Motor neuron (in vitro differentiated cells): ENCODE measurements around the gene HDAC9. TPM values are rescaled to one million over a fixed set of nuclear protein-coding genes. Genes with fewer than 3 reads are reported as not detected.
"Not testable (repeated sequence)": the region's sequence is repeated elsewhere in the genome, so short reads cannot be mapped to it uniquely, and the experiment has no call there.

Experiments
- ATAC-seq, 8 experiments: fragments of 200-7000 bp; cut with Tn5 transposase; replicated peaks in 6 of 8; 2 replicates each; pipeline ENCODE4 v1.8.0; 2021; ENCODE audit warnings: mild to moderate bottlenecking in 8 of 8, moderate library complexity in 8 of 8
- H3K27ac ChIP-seq, 2 donors: fragments of 250-450 bp; sonication (Bioruptor Pico); 2 replicates each; pipeline ENCODE4 v1.9.0; 2021; ENCODE audit warnings: antibody characterized with exemption in 2 of 2, mild to moderate bottlenecking in 2 of 2, moderate library complexity in 1 of 2
- H3K4me1 ChIP-seq, 2 donors: fragments of 250-450 bp; sonication (Bioruptor Pico); replicated peaks in 1 of 2; 2 replicates each; pipeline ENCODE4 v1.6.1; 2021; ENCODE audit warnings: antibody characterized with exemption in 2 of 2, mild to moderate bottlenecking in 2 of 2, moderate library complexity in 1 of 2
- H3K4me3 ChIP-seq, 5 donors: fragments of 250-450 bp; sonication (Bioruptor Pico); 2 replicates each; pipeline ENCODE4 v1.9.0; 2021; ENCODE audit warnings: antibody characterized with exemption in 5 of 5, mild to moderate bottlenecking in 5 of 5, moderate library complexity in 4 of 5
- WGBS, 10 experiments: fragments of 450-650 bp; shearing (Covaris generic); methylation state at CpG; one replicate each; pipeline ENCODE4 v1.0.0; 2022; 5-methylcytosine and 5-hydroxymethylcytosine counted together
- in situ Hi-C, 9 experiments: fragments of 400-800 bp; cut with MboI; loops; one replicate each; pipeline ENCODE4 v1.15.0; 2021; ENCODE audit warnings: low sequenced_read_pairs in 9 of 9, low pct_unique_long_range_greater_than_20kb in 2 of 9; ENCODE audit not compliant: unreplicated experiment in 9 of 9
- total RNA-seq, 8 experiments: library from RNA; unstranded; fragments of 300-600 nt; gene quantifications; 2 replicates each; pipeline versions ENCODE4 v1.2.3 to v1.2.4, GENCODE V29; 2022

The HDAC9 gene
- total RNA-seq, 8 experiments from 2014 or later = 5.8 to 44.2 (median 22.7) TPM

DNA sequence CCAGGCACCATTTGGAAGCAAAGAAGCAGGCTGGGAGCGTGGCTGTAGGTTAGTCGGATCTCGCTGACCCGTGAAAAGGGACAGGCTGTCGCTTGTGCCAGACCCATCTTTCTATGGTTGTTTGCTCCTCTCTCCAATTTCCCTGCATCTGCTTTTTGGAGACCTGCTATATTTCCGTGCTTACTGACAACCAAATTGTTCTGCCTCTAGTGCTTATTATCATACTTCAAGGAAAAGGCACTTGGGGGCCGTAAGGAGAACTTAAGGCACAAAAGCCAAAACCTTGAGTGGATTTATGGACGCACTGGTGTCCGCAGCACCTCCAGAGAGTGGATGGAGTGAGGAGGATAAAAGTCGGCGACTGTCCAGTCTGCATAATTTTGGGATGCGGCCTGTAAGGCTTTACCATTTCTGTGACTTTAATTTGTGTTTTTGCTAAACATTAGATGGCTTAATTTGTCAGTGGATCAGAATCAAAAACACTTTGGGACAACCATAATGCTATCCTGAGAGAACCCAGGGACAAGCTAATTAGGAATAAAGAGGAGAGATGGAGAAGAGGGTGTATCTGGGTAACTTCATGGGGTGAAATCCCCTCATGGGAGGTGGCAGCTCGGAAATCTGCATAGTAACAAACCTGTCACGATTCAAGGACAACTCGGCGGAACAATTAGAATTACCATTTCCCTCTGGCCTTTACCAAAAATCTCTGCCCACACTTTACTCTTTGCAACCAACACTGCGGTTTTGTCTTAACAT lies 206.7 kb downstream of the HDAC9 start:
- WGBS, 10 experiments = 78 to 94% (median 84%) methylated on average over 2 to 17 of the region's 17 CpGs
- peaks cover 0 to 11% of the 10 kb centered on the region in 2 donors for H3K4me1 ChIP-seq
- H3K4me3 ChIP-seq = no peak overlapping the region
- no peak for ATAC-seq
- in situ Hi-C loops = no loop called here
- H3K27ac ChIP-seq = no peak overlapping the region

DNA sequence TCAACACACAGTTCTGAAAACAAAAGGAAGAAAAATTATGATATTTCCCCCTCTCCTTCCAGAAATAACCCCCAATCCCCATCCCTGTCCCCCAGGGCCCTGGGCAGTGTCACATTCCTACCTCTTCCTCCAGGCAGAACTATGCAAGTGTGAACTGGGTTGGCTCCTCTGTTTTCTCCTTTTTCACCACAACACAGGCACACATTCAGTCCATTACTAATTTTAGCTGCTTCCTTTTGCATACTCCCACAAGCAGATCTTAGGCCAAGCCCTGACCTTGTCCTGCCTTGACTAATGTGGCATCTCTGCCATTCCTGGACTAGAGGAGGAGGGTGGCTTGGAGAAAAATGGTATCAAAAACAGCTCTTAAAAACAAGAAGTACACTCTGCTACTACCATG lies 208.1 kb downstream of the HDAC9 start:
- Histone ChIP-seq H3K4me1 (peaks cover under 1 to 7% of the 10 kb centered on the region in 2 donors), H3K27ac (no peak overlapping the region), H3K4me3 (no peak overlapping the region)
- in situ Hi-C loops = no loop called here
- ATAC-seq = peak in 3 of 8 experiments; percentile 60 to 94 (median 93)

DNA sequence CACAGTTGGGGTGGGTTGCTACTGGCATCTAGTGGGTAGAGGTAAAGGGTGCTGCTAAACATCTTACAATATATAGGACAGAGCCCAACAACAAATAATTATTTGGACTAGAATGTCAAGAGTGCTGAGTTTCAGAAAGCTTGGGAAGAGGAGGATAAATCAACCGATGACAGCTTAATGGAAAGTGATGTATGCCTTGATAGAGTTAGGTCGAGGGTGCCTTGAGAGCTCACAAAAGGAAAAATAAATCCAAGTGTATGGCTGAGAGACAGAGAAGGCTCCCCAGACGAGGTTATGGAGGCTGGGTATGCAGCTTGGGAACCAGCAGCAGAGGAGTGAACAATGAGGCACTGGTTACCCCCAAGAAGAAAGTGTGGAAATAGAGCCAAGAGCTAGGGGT lies 211.1 kb downstream of the HDAC9 start:
- WGBS, 10 experiments = 17 to 100% (median 58%) methylated on average over 1 to 3 of the region's 3 CpGs; no CpG with 5 or more reads in 1 of the 10 experiments

DNA sequence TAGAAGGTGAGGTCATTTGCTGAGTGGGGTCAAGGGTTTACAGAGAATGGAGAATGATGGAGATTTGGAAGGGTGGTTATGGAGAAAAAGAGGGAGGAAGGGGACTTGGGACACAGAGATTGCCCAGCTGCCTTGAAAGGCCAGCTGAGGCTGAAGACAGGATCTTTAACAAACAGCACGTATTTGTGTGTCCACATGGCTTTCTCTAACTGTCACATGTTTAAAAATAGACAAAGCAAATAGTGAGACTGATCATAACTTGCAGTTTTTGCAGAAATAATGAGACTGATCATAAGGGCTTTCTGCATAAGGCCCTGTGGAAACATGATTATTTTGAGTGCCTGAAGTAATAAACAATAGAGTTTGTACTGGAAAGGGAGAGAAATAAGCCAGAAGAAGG lies 212.7 kb downstream of the HDAC9 start:
- Histone ChIP-seq H3K4me1 (peaks cover 0 to 8% of the 10 kb centered on the region in 2 donors), H3K27ac (no peak overlapping the region), H3K4me3 (no peak overlapping the region)
- in situ Hi-C loops = no loop called here
- no peak for ATAC-seq
- 60 to 100% (median 94%) methylated on average over 1 of the region's 1 CpG; no CpG with 5 or more reads in 2 of the 10 experiments for WGBS, 10 experiments

More for the DNA sequence above, 211.1 kb downstream of the HDAC9 start:
- H3K27ac ChIP-seq = no peak overlapping the region
- H3K4me3 ChIP-seq = no peak overlapping the region
- H3K4me1 ChIP-seq = peaks cover 0 to 8% of the 10 kb centered on the region in 2 donors
- peak in 5 of 8 experiments; percentile 48 to 90 (median 57) for ATAC-seq
- in situ Hi-C loops = no loop called here

DNA sequence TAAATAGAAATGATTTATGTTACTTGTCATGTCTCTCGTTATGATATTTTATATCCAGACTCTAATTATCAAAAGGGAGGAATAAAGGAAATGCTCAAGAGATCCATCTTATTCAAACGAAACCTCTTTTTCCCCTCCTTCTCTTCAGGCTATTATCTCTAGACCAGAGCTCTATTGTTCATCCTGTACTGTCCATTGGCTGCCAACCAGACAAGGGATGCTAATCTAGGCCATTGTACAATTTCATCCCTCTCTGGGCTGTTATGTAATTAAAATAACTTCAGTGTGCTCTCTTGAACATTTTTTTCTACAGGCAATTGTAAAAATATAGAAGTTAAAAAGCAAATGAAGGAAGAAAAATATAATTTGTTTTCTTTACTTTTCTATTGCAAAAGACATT lies 220.4 kb downstream of the HDAC9 start:
- no peak overlapping the region for H3K27ac ChIP-seq
- no peak overlapping the region for H3K4me3 ChIP-seq
- no peak for ATAC-seq
- peaks cover 0 to under 1% of the 10 kb centered on the region in 2 donors for H3K4me1 ChIP-seq
- in situ Hi-C loops = no loop called here
- WGBS, 10 experiments = 27 to 100% (median 77%) methylated on average over 1 to 2 of the region's 2 CpGs

DNA sequence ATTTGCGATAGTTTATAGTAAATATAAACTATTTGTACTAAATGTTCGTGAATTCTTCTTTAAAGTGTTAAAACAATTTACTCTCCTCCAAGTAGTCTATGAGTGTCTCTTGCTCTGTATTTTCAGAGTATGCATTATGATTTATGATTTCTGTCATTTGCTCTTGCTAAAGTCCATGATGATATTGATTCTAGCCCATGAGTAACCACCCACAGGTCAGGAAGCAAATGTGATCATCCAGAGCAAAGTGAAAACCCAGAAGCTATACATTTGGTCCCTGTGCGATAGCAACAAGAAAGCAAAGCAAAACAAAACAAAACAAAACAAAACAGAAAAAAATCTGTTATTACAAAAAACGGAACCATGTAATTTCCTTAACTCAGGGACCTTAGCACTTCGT lies 225.9 kb downstream of the HDAC9 start:
- in situ Hi-C loops = no loop called here
- peak in 5 of 8 experiments; percentile 43 to 82 (median 69) for ATAC-seq
- WGBS, 10 experiments = 79 to 100% (median 93%) methylated on average over 2 to 5 of the region's 5 CpGs; no CpG with 5 or more reads in 1 of the 10 experiments
- peaks cover 0 to 12% of the 10 kb centered on the region in 2 donors for H3K4me1 ChIP-seq
- H3K27ac ChIP-seq = no peak overlapping the region
- H3K4me3 ChIP-seq = no peak overlapping the region

DNA sequence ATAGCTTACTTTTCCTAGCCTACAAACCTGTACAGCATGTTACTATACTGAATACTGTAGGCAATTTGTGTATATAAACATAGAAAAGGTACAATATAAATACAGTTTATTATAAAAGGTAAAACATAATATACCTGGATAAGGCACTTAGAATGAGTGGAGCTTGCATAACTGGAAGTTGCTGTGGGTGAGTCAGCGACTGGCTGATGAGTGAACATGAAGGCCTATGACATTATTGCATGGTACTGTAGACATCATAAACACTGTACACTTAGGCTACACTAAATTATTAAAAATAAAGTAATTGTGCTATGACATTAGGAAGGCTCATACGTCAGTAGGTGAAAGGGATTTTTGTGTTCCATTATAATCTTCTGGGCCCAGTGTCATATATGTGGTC lies 228.8 kb downstream of the HDAC9 start:
- Histone ChIP-seq H3K4me3 (no peak overlapping the region), H3K4me1 (peaks cover 6 to 18% of the 10 kb centered on the region in 2 donors), H3K27ac (no peak overlapping the region)
- in situ Hi-C loops = no loop called here
- 67 to 100% (median 94%) methylated on average over 1 to 2 of the region's 2 CpGs; no CpG with 5 or more reads in 1 of the 10 experiments for WGBS, 10 experiments
- peak in 2 of 8 experiments; percentile 32 to 64 for ATAC-seq

DNA sequence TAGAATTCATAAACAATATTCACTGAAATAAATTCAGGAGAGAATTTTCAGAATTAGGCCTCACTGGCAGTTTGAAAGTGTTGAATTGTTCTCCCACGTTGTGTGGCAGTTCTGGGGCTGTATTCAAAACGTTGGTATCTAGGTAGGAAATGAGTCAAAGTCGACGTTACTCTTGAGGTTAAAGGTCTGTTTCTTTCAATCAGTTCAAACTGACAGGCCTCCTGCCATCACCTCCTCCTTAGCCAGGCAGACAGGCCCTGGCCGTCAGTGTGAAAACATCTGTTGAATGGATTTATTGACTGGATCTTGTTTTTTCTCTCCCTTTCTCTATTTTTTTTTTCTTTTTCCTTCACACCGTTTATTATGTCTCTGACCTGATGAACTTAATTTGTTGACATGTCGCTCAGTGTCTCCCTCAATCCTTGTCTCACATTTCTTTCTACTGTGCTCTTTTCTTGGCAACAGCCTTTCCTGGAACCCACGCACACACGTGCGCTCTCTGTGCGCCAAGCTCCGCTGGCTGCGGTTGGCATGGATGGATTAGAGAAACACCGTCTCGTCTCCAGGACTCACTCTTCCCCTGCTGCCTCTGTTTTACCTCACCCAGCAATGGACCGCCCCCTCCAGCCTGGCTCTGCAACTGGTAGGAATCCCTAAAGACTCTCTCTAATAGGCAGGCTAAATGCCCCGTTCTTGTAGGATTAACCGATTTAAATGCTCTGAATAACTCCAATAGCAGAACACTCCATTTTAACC lies 231.7 kb downstream of the HDAC9 start:
- whole genome bisulfite sequencing, 10 experiments = 29 to 83% (median 79%) methylated on average over 4 to 18 of the region's 18 CpGs
- Histone ChIP-seq H3K27ac (peak overlapping the region in 1 of 2 donors; percentile 14), H3K4me3 (no peak overlapping the region), H3K4me1 (peaks cover 6% of the 10 kb centered on the region in 2 donors)
- in situ Hi-C loops = no loop called here
- ATAC-seq = peak in 4 of 8 experiments; percentile 24 to 57 (median 53)

DNA sequence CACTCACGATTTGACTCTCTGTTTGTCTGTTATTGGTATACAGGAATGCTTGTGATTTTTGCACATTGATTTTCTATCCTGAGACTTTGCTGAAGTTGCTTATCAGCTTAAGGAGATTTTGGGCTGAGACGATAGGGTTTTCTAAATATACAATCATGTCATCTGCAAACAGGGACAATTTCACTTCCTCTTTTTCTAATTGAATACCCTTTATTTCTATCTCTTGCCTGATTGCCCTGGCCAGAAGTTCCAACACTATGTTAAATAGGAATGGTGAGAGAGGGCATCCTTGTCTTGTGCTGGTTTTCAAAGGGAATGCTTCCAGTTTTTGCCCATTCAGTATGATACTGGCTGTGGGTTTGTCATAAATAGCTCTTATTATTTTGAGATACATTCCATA lies 240.5 kb downstream of the HDAC9 start:
- H3K4me3 ChIP-seq, H3K4me1 ChIP-seq, H3K27ac ChIP-seq, in situ Hi-C loops, ATAC-seq: not testable (repeated sequence)
- 10 to 82% (median 76%) methylated on average over 1 to 2 of the region's 2 CpGs; no CpG with 5 or more reads in 6 of the 10 experiments for WGBS, 10 experiments

DNA sequence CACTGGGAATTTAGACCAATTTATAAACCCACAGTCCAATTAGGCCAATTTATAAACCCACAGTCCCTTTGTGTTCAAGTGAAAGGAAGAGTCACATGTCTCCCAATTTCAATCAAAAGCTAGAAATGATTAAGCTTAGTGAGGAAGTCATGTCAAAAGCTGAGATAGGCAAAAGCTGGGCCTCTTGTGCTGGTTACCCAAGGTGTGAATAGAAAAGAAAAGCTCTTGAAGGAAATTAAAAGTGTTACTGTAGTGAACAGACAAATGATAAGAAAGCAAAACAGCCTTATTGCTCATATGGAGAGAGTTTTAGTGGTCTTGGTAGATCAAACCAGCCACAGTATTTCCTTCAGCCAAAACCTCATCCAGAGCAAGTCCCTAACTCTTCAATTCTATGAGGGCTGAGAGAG lies 245.0 kb downstream of the HDAC9 start:
- H3K4me1 ChIP-seq = no peaks in the 10 kb centered on the region
- no peak overlapping the region for H3K4me3 ChIP-seq
- H3K27ac ChIP-seq = no peak overlapping the region
- in situ Hi-C loops = no loop called here
- ATAC-seq = no peak

DNA sequence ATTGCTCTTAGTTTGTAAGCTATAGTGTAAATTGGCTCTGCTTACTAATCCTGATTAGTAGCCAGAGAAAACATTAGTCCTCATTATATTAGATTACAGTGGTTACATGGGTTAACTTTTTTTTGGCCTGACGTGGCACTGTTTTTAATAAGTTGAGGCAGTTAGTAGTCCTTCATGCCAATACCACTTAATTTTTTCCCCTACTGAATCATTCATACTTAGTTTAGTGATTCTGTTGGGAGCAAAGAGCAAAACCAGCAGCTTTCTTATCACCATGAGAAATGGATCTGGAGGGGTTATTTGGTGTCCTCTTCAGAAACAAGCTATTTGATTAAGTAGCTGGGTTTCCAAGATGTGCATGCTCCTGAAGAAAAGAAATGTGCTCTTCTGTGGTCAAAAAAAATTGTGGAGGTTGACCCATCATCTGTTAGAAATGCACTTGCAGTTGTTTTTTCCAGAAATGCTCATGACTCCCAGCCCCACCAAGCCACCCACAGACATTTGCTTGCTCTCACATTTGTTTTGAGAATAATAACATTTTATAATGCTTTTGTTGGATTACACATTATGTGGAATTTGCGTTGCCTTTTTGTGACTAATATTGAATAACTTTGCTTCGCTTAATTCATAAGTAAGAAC lies 258.5 kb downstream of the HDAC9 start:
- no peak overlapping the region for H3K4me3 ChIP-seq
- H3K27ac ChIP-seq = no peak overlapping the region
- 19 to 100% (median 63%) methylated on average over 1 to 3 of the region's 3 CpGs; no CpG with 5 or more reads in 2 of the 10 experiments for WGBS, 10 experiments
- ATAC-seq = peak in 1 of 8 experiments; percentile 27
- in situ Hi-C loops = no loop called here
- H3K4me1 ChIP-seq = peaks cover 3 to 8% of the 10 kb centered on the region in 2 donors

DNA sequence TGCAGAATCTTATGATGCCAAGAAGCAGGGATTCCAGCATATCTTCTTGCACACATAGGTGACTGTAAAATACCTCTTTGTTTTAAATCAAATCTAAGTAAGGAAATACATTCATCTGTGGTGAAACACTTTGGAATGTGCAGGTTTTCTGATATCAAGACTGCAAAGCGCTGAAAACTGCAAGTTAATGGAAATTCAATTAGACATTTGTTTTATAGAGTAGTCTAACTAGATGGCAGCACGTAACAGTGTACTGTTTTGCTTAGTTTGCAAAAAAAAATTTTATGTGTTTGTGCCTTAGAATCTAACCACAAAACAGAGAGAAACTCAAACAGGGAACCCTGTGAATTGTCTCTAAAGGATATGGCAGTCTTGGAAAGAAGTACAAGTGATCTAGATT lies 259.2 kb downstream of the HDAC9 start:
- WGBS, 10 experiments = 6 to 100% (median 78%) methylated on average over 1 to 2 of the region's 2 CpGs; no CpG with 5 or more reads in 2 of the 10 experiments
- Histone ChIP-seq H3K4me3 (no peak overlapping the region), H3K27ac (no peak overlapping the region), H3K4me1 (peaks cover 3 to 11% of the 10 kb centered on the region in 2 donors)
- in situ Hi-C loops = no loop called here
- ATAC-seq = peak in 2 of 8 experiments; percentile 49 to 55

DNA sequence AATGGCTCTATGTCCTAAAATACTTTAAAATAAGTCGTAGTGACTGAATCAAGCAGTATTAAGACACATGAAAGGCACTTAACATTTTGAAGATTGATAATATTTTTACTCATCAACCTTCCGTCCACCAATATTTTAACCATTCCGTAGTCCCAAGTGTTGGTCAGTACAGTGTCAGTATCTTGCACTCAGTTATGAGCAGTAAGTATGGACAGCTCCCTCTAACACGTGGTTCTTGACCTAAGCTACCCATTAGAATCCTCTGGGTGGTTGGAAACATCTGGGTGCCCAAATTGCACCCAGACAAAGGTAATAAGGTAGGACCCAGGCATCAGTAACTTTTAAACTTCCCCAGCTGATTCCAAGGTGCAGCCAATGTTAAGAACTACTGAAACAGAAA lies 260.2 kb downstream of the HDAC9 start:
- in situ Hi-C loops = no loop called here
- ATAC-seq = no peak
- WGBS, 10 experiments = 58 to 100% (median 82%) methylated on average over 1 to 4 of the region's 4 CpGs
- H3K27ac ChIP-seq = no peak overlapping the region
- no peak overlapping the region for H3K4me3 ChIP-seq
- H3K4me1 ChIP-seq = peaks cover 6 to 21% of the 10 kb centered on the region in 2 donors
